GM10266 (cell line): Measurements from ENCODE around the gene OR9Q2.
"Not testable (repeated sequence)": the region's sequence is repeated elsewhere in the genome, so short reads cannot be mapped to it uniquely, and the experiment has no call there.

Source experiments
- DNase-seq: peaks from one replicate; pipeline ENCODE4 v3.0.0; 2012; ENCODE audit errors: extremely low spot score
- TF ChIP-seq, protein P1 (sequence below): IDR thresholded peaks from 2 replicates; pipeline ENCODE4 v1.5.1; 2012; ENCODE audit warnings: mild to moderate bottlenecking, low read depth; ENCODE audit not compliant: control insufficient read depth, insufficient read depth; ENCODE audit errors: missing control alignments

The OR9Q2 gene

DNA sequence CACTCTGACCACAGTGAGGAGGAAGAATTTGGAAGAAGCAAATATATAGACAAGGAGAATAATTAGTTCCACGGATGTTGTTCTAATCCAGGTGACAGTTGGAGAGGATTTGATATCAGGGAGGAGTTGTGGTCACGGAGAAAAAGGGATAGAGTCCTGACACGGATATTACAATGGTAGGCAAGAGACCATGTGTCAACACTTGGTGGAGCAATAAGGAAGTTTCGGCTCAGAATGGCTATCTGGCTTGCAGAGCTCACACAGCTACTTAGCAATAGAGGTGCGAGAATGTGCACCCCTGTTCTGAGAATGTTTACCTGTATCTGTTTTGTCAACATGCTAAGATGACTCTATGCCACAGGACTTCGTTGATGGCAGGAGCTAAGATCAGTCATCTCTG lies 10.4 kb upstream of the OR9Q2 start:
- DNase-seq, result no peak
- TF ChIP-seq, protein P1, sequence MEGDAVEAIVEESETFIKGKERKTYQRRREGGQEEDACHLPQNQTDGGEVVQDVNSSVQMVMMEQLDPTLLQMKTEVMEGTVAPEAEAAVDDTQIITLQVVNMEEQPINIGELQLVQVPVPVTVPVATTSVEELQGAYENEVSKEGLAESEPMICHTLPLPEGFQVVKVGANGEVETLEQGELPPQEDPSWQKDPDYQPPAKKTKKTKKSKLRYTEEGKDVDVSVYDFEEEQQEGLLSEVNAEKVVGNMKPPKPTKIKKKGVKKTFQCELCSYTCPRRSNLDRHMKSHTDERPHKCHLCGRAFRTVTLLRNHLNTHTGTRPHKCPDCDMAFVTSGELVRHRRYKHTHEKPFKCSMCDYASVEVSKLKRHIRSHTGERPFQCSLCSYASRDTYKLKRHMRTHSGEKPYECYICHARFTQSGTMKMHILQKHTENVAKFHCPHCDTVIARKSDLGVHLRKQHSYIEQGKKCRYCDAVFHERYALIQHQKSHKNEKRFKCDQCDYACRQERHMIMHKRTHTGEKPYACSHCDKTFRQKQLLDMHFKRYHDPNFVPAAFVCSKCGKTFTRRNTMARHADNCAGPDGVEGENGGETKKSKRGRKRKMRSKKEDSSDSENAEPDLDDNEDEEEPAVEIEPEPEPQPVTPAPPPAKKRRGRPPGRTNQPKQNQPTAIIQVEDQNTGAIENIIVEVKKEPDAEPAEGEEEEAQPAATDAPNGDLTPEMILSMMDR, result no peak

DNA sequence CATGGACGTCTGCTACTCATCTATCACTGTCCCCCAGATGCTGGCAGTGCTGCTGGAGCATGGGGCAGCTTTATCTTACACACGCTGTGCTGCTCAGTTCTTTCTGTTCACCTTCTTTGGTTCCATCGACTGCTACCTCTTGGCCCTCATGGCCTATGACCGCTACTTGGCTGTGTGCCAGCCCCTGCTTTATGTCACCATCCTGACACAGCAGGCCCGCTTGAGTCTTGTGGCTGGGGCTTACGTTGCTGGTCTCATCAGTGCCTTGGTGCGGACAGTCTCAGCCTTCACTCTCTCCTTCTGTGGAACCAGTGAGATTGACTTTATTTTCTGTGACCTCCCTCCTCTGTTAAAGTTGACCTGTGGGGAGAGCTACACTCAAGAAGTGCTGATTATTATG lies 9.2 kb upstream of the OR9Q2 start:
- DNase-seq, result no peak
- TF ChIP-seq, protein P1, result no peak

DNA sequence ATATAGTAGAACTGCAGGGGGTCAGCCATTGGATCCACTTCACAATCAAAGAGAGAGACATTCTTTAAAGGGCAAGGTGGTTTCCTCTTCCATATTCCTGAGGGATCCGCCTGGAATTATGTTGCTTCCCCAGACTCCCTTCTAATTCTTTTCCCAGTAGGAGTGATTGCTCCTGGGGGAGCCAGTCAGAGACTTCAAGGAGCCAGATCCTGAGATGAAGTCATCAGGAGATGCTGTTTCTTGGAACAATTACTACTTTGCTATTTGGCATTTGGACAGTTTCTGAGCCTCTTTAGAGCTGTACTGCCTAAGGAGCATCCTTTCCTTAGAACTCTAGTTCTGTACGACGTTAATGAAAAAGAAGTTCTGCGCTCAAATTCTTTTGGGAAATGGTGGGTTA lies 1.9 kb upstream of the OR9Q2 start:
- no peak for DNase-seq

DNA sequence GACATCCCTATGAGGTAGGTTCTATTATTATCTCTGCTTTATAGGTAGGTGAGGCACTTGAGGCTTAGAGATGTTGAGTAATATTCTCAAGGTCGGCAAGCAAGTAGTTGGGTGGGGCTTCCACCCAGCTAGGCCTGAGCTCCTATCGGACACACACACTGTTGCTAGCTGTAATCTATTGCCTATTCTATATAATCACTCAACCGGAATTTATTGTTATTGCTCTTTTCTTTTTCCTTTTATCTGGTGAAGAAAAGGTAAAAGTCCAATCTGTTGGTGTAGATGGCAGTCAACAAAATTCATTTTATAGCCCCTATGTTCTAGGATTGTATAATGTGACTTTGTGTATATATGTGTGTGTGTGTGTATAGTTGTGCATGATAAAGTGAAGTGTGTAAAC lies 3.4 kb downstream of the OR9Q2 start:
- TF ChIP-seq, protein P1, result no peak
- no peak for DNase-seq

More for the DNA sequence above, 1.9 kb upstream of the OR9Q2 start:
- TF ChIP-seq, protein P1, result no peak

DNA sequence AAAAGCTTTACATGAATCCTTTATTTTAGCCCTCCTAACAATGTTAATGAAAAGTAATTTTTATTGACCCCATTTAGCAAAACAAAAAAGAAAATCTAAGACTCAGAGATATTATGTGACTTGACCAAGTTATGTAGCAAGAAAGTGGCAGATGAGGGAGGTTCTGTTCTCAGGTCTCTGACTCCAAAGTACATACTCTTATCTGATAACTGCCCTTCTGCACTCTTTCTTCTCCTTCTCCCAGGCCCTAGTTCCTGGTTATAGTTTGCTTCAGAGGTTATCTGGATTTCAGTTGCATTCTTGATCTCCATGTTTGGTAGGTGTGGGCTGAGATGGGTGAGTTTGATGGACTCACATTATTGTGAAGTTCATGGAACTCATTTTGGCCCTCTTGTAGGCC lies 4.5 kb downstream of the OR9Q2 start:
- TF ChIP-seq, protein P1, result no peak
- DNase-seq, result no peak

DNA sequence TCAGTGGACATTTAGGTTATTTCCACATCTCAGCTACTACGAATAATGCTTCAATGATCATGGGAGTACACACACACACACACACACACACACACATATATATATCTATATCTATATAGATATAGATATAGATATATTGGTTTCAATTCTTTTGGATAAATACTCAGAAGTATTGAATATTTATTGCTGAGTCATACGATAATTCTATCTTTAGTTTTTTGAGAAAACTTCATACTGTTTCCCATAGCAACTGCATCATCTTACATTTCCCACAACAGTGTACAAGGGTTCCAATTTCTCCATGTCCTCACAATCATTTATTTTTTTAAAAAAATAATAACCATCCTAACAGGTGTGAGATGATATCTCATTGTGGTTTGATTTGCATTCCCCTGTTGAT lies 7.1 kb downstream of the OR9Q2 start:
- TF ChIP-seq, protein P1, result no peak
- no peak for DNase-seq

DNA sequence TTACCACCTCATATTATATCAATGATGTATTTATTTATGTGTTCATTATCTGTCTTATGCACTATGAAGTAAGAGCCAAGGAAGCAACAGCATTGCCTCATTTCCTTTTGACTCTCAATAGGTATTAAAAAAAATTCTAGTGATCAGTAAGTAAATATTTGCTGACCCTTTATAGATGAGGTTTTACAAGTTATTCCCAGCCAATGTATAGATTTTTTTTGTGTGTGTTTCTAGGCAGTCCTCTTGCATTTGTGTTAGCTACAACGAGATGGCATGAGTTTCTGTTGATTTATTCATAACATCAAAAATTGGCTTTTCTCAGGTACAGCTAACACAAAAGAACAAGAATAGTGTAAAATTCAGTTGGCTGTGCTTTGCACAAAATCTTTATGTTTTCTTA lies 10.4 kb downstream of the OR9Q2 start:
- TF ChIP-seq, protein P1, result no peak
- no peak for DNase-seq

DNA sequence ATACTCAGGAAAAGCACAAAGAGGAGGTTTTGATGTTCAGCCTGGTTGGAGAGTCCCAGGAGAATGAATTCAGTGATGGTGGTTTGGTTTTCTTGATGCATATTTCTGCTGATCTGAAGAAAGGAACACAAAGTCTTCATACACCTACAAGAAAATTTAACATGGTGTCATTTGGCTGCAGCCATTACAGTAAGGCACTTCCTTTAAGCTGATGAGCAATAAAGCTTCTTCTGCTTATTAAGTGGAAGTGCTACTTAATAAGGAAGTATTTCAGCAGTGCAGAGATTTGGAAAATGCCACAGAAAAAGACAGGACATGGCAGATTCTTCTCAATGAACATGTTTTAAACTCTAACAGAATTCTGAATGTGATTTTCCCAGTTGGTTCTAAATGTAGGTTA lies 15.2 kb downstream of the OR9Q2 start, which contains the start of gene OR1S2:
OR1S2 (minus strand) TSS at position 101 of the 400 bp plus-strand sequence; CDS start at position 101, 0 bp downstream.
- TF ChIP-seq, protein P1, result no peak
- no peak for DNase-seq

DNA sequence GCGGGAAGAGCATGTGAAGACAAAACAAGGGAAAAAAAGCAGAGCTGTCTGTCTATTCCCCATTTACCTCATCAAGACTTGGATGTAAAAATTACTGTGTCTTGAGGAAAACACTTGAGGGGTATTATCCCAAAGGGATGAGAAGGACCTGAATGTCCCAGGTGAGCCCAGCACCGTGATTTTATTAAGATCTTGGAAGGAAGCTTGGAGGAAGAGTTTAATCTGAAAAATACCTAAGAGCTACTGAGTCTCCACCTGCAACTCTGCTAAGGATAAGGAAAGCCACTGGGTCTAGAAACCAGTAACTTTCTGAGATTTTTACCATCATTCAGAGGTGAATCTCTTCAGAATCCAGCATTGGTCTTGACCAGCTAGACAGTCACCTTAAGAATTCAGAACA lies 23.6 kb downstream of the OR9Q2 start, which contains the start of gene OR1S1:
OR1S1 (plus strand) TSS at position 301 of the 400 bp plus-strand sequence.
- not testable (repeated sequence) for DNase-seq
